NCI-H1048 (cell line): ENCODE data around the gene HTATSF1.

Source experiments
- DNase-seq: peaks from one replicate; lab custom pipeline; 2025; lab: John Stamatoyannopoulos, UW

The HTATSF1 gene

GRCh38 chrX:136496186-136496763 is 1.1 kb upstream of the HTATSF1 start:
- no peak for DNase-seq

GRCh38 chrX:136496764-136497555 is 432 bp upstream of the HTATSF1 start:
- DNase-seq: peak; percentile 39

DNA sequence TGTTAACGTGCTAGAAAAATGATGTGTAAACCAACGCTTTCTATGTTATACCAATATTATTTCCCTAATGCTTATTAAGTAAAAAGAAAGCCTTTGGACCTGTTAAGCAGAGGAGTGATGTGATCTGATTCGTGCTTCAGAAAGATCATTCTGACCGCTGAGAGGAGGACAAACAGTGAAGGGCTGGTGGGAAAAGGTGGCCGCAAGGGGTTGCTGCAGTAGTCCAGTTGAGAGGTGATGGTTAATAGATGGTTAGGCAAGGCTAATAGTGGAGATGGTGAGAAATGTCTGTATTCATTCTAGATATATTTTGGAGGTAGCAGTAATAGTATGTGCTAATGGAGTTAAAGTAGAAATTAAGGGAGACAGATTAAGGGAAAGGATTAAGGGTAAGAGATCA is 21.7 kb downstream of the HTATSF1 start:
- no peak for DNase-seq

- no peak for DNase-seq
Observed at GRCh38 chrX:136523770-136524169, 26.4 kb downstream of the HTATSF1 start.

DNA sequence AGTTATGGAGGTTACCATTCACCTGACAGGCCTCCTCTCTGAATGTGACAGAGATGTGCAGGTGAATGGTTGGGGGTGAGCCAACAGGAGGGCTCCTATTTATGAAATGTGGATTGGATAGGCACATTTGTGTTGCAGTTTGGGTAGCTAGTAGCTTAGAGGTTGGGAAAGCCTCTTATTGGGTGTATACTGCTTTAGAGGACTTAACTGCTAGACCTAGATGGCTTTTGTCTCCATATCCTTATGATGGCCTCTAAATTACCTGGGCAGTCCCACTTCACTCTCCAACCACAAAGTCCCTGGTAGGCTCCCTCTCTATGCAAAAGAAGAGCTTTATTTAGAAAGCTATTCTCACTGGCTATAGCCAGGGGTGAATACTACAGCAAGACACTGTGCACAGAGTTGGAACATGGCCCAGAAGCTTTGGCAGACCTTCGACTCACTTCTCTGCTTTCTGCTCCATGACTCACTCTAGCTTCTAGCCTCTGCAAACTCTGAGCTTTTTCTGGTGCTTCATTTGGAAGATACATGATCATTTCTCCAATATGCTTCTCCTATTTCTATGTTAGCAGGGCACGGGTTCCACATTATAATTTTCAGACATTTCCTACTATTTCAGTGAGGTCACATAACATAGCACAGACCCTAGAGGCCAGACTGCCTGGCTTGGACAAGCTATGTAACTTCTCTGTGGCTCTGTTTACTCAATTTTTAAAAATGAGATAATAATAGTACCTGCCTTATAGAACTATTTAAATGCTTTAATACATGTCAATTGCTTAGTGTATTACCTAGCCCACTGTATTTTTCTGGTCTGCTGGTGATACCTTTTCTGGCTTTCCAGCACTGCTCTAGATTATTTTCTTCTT is 28.6 kb downstream of the HTATSF1 start:
- DNase-seq: no peak

DNA sequence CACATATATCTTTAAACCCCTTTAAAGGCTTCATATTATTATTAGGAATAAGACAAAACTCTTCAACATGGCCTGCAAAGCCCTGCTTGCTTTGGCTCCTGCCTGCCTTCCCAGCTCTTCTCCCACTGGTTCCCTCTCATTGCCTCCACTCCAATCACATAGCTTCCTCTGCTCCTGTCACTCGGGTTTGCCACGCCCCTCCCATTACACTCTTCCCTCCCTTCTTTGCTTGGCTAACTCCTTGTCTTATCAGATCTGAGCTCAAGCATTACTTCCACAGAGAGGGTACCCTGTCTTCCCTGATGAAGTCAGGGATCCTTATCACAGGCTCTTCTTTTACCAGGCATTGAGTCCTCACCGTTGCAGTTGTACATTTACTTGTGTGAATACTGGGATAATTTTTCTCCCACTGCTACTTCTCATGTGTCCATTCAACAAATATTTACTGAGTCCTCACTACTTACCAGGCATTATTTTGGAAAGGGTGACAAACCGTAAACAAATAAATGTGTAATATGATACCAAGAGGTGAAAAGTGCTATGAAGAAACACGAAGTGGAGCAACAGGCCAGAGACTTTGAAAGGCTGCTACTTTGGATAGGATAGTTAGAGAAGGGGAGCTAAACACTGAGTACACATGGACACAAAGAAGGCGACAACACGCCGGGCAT is 31.4 kb downstream of the HTATSF1 start:
- DNase-seq: no peak

DNA sequence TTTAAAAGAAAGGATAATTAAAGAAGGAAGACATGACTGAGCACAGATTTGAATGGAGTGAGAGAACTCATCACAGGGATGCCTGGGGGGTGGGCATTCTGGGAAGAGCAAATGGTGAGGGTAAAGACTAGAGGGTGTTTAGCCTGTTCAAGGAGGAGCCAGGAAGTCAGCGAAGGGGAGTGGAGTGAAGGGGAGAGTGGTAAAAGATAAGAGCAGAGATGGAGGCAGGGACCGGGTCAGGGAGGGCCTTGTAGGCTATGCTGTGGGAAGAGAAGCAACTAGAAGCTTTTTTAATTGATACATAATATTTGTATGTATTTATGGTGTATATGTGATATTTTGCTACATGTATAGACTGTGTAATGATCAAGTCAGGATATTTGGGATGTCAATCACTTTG is 32.4 kb downstream of the HTATSF1 start:
- no peak for DNase-seq

DNA sequence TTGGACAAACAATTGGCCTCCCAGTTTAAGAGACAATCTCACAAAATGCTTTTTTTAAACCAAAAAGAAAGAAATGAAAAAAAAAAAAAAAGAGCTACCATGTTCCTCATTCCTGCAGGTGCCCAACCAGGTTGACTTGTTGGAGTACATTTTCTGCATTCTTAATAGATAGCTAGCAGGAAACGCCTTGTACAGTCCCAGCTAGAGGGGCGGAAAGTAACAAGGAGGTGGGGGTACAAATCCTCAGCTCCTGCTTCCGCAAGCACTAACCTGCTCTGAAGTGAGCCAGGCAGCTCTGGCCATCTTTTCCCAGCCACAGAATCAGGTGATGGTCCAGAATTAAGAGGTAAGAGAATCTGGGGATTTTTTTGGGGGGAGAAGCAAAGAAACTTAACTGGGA is 34.6 kb downstream of the HTATSF1 start, which contains the start of gene VGLL1:
Gene VGLL1, plus strand, starts transcription at position 265 of the 400 bp plus-strand sequence. CDS start 3,806 bp downstream, outside the sequence.
- no peak for DNase-seq

DNA sequence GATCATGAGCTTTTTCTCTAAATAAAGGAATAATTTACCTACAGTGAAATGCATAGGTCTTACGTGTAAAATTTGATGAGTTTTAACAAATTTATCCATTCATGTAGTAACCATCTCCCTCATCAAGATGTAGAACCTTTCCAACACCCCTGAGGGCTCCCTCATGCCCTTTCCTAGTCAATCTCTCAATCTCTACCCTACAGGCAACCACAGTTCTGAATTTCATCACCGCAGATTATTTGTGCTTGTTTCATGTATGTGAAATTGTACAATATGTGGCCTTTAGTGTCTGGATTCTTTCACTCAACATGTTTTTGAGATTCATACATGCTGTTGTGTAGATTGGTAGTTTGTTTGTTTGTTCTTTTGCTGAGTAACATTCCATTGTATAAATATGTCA is 36.7 kb downstream of the HTATSF1 start:
- DNase-seq: no peak

- no peak for DNase-seq
Observed at GRCh38 chrX:136538811-136539210, 41.4 kb downstream of the HTATSF1 start.

DNA sequence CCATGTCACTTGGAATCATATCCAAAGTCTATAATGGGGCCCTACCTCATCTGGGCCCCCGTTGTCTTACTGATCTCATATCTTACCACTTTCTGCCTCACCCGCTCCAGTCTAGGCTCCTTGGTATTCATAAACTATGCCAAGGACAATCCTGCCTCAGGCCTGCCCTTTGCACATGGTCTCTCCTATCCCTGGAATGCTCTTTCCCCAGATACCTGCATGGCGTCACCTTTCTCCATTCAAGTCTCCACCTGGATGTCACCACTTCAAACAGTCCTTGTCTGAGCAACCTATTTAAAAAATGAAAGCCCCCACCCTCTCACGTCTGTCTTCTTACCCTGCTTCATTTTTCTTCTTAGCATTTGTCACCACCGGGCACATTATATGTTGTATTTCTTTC is 42.8 kb downstream of the HTATSF1 start:
- DNase-seq: no peak

- DNase-seq: no peak
Observed at GRCh38 chrX:136541294-136541693, 43.9 kb downstream of the HTATSF1 start.

DNA sequence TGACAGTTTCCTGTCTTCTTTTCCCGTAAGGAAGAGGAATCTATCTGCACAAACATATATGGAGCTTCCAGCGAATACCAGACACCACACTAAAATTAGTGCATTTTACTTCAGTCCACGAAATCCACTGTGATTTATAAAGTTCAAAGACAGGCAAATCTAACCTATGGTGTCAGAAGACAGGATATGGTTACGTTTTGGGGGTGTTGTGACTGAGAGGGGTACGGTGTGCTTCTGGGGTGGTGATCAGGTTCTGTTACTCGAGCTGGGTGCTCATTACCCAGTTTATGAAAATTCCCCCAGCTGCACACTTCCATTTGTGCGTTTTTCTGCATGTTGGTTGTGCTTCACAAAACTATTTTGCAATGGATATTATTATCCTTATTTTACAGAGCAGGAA is 44.9 kb downstream of the HTATSF1 start:
- DNase-seq: no peak

GRCh38 chrX:136546371-136546781 is 49.0 kb downstream of the HTATSF1 start:
- no peak for DNase-seq

DNA sequence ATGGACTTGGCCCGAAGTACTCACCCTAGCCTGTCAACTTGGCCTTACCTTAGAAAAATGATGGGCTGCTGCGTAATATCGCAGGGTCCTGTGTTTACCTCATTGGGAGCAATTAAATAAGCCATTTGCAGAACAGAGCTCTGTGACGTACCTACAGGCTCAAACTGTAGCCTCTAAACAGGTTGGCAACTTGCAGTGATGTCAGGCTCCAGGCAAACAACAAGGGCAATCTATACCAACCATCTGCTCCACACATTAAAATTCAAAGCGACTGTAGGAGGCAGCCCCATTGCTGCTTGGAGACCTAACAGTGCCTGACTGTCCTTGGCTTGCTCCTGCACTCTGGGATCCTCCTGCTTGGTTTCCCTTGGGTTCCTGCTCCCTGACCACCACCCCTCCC is 51.8 kb downstream of the HTATSF1 start:
- no peak for DNase-seq

DNA sequence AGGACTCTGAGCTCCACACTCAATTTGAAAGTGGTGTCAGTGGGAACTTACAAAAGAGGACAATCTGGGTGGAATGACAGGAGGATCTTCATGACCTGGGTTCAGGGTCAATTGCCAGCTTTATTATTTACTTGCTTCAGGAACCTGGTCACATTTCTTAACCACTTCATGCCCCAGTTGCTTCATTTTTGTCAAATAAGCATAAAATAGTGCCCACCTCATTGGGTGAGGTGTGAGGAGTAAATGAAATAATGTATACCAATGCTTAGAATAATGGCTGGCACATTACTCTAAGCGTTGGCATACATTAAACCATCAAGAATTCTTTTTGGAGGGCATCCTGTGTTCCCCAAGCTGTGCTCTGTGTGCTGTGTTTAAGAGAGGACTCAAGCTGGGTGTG is 54.0 kb downstream of the HTATSF1 start:
- DNase-seq: no peak

GRCh38 chrX:136555694-136556093 is 58.3 kb downstream of the HTATSF1 start:
- no peak for DNase-seq
